D721Med (cell line): Measurements from ENCODE around the gene MAP4.

Source experiments
- DNase-seq: peaks from one replicate; pipeline ENCODE4 v3.0.0; 2011; ENCODE audit warnings: low spot score; ENCODE audit not compliant: insufficient read length
- FAIRE-seq: peaks from 2 replicates; lab custom pipeline; 2011; peaks lifted over from hg19 to GRCh38; lab: Jason Lieb, UNC
- CTCF ChIP-seq: IDR thresholded peaks from 2 replicates; pipeline ENCODE4 v1.5.1; 2012; ENCODE audit warnings: mild to moderate bottlenecking, control low read depth; ENCODE audit not compliant: insufficient read depth; ENCODE audit errors: missing control alignments

MAP4 gene

GRCh38 chr3:47897954-47898353 is 118.3 kb downstream of the MAP4 start:
- DNase-seq (no peak), FAIRE-seq (no peak)
- no peak for TF ChIP-seq CTCF

DNA sequence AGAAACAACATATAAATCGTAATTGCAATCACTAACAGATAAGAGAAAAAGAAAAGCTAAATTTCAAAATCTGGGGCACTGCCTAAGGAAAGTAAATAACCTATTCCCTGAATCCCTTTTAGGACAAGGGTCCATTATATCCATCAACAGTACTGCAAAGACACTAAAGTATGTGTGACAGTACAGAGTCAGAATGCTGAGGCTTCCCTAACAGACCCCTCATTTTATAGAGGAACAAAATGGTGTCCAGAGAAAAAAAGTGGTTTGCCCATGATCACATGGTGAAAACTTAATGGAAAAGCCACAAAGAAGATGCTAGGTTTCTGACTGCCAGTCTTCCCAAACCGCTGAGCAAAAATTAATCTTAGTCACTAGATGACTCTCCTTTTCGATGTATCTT is 119.5 kb downstream of the MAP4 start:
- FAIRE-seq: no peak
- DNase-seq: no peak
- no peak for TF ChIP-seq CTCF

GRCh38 chr3:47895241-47895640 is 121.0 kb downstream of the MAP4 start:
- TF ChIP-seq CTCF: no peak
- DNase-seq: no peak
- FAIRE-seq: no peak

DNA sequence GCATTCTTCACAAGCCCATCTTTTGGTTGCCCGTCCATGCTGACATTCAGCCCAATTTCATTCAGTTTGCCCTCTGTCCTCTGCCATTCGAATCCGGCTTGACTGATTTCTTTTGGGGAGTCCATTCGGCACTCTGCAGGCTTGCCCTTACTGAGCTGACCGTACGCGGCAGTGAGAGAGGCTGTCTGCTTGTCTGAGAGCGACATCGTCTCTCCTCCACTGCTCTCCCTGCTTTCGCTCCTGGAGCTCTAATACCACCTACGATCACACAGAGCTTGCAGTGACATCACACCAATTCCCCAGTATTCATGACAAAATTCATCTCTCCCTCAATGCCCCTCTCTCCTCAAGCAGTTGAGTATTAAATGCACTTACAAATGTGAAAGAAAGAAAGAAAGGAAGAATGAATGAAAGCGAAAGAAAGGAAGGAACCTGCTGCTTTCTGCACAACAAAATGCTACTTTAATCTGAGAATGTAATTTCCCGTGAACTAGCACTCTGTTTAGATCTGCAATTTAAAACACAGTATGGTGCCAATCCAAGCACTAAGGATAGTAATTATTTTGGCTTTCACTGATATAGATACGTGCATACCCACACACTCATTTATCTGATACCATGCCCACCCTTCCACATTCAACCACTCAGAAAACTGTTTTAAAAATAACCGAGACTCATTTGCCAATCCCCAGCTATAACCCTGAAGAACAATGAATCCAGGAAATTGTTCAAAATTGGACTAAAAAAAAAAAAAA is 123.8 kb downstream of the MAP4 start:
- DNase-seq (no peak), FAIRE-seq (no peak)
- no peak for TF ChIP-seq CTCF

- TF ChIP-seq CTCF: no peak
- FAIRE-seq (no peak), DNase-seq (no peak)
Observed at GRCh38 chr3:47891613-47892005, 124.6 kb downstream of the MAP4 start.

DNA sequence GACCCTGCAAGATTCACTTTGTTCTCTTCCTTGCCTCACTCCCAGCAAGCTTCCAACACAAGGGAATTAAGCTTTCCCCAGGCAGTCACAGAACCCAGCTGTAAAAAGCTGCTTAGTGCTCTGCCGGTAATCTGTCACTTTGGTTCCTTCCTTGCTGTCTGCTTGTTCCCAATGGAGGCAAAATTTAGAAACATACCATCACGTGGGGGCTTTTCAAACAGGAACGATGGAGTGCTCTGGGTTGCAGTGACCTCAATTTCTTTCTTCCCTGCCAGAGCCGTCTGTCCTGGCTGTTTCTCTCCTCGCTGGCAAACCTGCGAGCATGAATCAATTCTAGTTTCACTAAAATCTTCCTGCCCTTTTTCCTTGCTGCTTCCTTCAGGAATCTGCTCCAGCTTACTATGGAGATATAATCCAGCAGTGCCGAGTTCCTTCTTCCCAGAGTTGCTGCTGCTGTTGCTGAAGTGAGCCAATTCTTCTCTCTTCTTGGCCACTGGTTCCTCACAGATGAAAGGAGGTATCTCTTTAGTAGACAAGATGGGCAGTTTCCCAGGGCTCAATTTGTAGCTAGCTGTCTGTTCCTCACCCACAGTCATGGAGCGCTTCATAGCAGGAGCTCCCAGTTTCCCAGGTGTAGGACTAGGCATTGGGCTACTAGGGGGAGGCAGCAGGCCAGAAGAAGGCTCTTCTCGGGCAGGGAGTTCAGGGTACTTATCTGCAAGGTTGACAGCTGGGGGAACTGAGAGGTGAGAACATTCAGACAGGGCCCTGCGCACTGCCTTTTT is 125.2 kb downstream of the MAP4 start:
- DNase-seq: no peak
- FAIRE-seq: no peak
- TF ChIP-seq CTCF: no peak
